Mesodermal cell (in vitro differentiated cells): ENCODE results near the gene ADCY7.

Experiments used
- H3K27ac ChIP-seq: 2 replicates; pipeline ENCODE4 v1.7.0; 2013; ENCODE audit warnings: mild to moderate bottlenecking, low read depth, low read length, moderate library complexity; ENCODE audit not compliant: severe bottlenecking
- H3K36me3 ChIP-seq: 2 replicates; pipeline ENCODE4 v1.7.1; 2013; ENCODE audit warnings: mild to moderate bottlenecking, low read length, moderate library complexity; ENCODE audit not compliant: control insufficient read depth, insufficient read depth
- H3K4me1 ChIP-seq: one replicate; pipeline ENCODE4 v1.7.1; 2013; ENCODE audit warnings: mild to moderate bottlenecking, low read length; ENCODE audit not compliant: insufficient read depth, control insufficient read depth, poor library complexity, severe bottlenecking
- H3K4me3 ChIP-seq: 2 replicates; pipeline ENCODE4 v1.7.0; 2013; ENCODE audit warnings: low read length, control low read depth, mild to moderate bottlenecking; ENCODE audit not compliant: insufficient read depth, poor library complexity, severe bottlenecking; ENCODE audit errors: extremely low read depth
- H3K9me3 ChIP-seq: 2 replicates; pipeline ENCODE4 v1.7.1; 2013; ENCODE audit warnings: mild to moderate bottlenecking, low read length, moderate library complexity; ENCODE audit not compliant: control insufficient read depth
- WGBS, 2 experiments: methylation state at CpG; one replicate each; pipeline ENCODE4 v1.1.5; 2013; ENCODE audit warnings: missing lambda C conversion rate in 2 of 2; ENCODE audit not compliant: insufficient coverage in 2 of 2; 5-methylcytosine and 5-hydroxymethylcytosine counted together

Gene ADCY7

GRCh38 chr16:50309156-50309526, 42.8 kb downstream of the ADCY7 start:
- 89 to 92% methylated on average over 11 of the region's 11 CpGs for whole genome bisulfite sequencing, 2 experiments

GRCh38 chr16:50309527-50310307, 43.4 kb downstream of the ADCY7 start:
- peaks cover 17% of the 10 kb centered on the region for H3K4me1 ChIP-seq

More at GRCh38 chr16:50309156-50309526, 42.8 kb downstream of the ADCY7 start:
- Histone ChIP-seq H3K9me3 (no peaks in the 10 kb centered on the region), H3K27ac (no peak overlapping the region), H3K4me3 (no peak overlapping the region), H3K4me1 (peaks cover 11% of the 10 kb centered on the region), H3K36me3 (peaks cover 20% of the 10 kb centered on the region)

GRCh38 chr16:50310308-50311133, 44.2 kb downstream of the ADCY7 start:
- H3K36me3 ChIP-seq = peaks cover 34% of the 10 kb centered on the region
- peaks cover 24% of the 10 kb centered on the region for H3K4me1 ChIP-seq
- no peaks in the 10 kb centered on the region for H3K9me3 ChIP-seq
- 89 to 90% methylated on average over 10 to 16 of the region's 18 CpGs for WGBS, 2 experiments
- no peak overlapping the region for H3K27ac ChIP-seq
- no peak overlapping the region for H3K4me3 ChIP-seq

More at GRCh38 chr16:50309527-50310307, 43.4 kb downstream of the ADCY7 start:
- H3K36me3 ChIP-seq = peaks cover 26% of the 10 kb centered on the region
- no peak overlapping the region for H3K4me3 ChIP-seq
- peak overlapping the region; percentile 16 for H3K27ac ChIP-seq
- 88 to 94% methylated on average over 13 to 14 of the region's 15 CpGs for WGBS, 2 experiments
- H3K9me3 ChIP-seq = no peaks in the 10 kb centered on the region

- Histone ChIP-seq H3K4me1 (peaks cover 28% of the 10 kb centered on the region), H3K27ac (no peak overlapping the region), H3K9me3 (no peaks in the 10 kb centered on the region), H3K36me3 (peaks cover 40% of the 10 kb centered on the region), H3K4me3 (no peak overlapping the region)
- 80 to 91% methylated on average over 3 of the region's 4 CpGs for WGBS, 2 experiments
These were observed 44.8 kb downstream of the ADCY7 start for GRCh38 chr16:50311134-50311528.

- peaks cover 36% of the 10 kb centered on the region for H3K4me1 ChIP-seq
- no peaks in the 10 kb centered on the region for H3K9me3 ChIP-seq
- no peak overlapping the region for H3K4me3 ChIP-seq
- 94 to 97% methylated on average over 20 to 21 of the region's 22 CpGs for WGBS, 2 experiments
- no peak overlapping the region for H3K27ac ChIP-seq
- H3K36me3 ChIP-seq = peaks cover 49% of the 10 kb centered on the region
These were observed 45.6 kb downstream of the ADCY7 start for GRCh38 chr16:50311891-50312501.

- no peak overlapping the region for H3K4me3 ChIP-seq
- WGBS, 2 experiments = 95% methylated on average over 27 to 30 of the region's 31 CpGs
- no peaks in the 10 kb centered on the region for H3K9me3 ChIP-seq
- H3K36me3 ChIP-seq = peaks cover 62% of the 10 kb centered on the region
- peaks cover 36% of the 10 kb centered on the region for H3K4me1 ChIP-seq
- H3K27ac ChIP-seq = peak overlapping the region; percentile 84
These were observed 47.5 kb downstream of the ADCY7 start for GRCh38 chr16:50313596-50314478.

- 94 to 97% methylated on average over 5 to 6 of the region's 8 CpGs for WGBS, 2 experiments
- H3K4me1 ChIP-seq = peaks cover 36% of the 10 kb centered on the region
- H3K36me3 ChIP-seq = peaks cover 64% of the 10 kb centered on the region
- H3K4me3 ChIP-seq = no peak overlapping the region
- no peaks in the 10 kb centered on the region for H3K9me3 ChIP-seq
- peak overlapping the region; percentile 84 for H3K27ac ChIP-seq
These were observed 48.3 kb downstream of the ADCY7 start for GRCh38 chr16:50314665-50315064.

- Histone ChIP-seq H3K4me3 (no peak overlapping the region), H3K27ac (peak overlapping the region; percentile 84), H3K36me3 (peaks cover 72% of the 10 kb centered on the region), H3K9me3 (no peaks in the 10 kb centered on the region), H3K4me1 (peaks cover 36% of the 10 kb centered on the region)
- WGBS, 2 experiments = 92 to 95% methylated on average over 14 to 15 of the region's 15 CpGs
These were observed 49.1 kb downstream of the ADCY7 start for GRCh38 chr16:50315346-50315997.

GRCh38 chr16:50316102-50316847, 49.9 kb downstream of the ADCY7 start:
- Histone ChIP-seq H3K36me3 (peaks cover 80% of the 10 kb centered on the region), H3K4me3 (no peak overlapping the region), H3K4me1 (peaks cover 36% of the 10 kb centered on the region), H3K27ac (peak overlapping the region; percentile 84), H3K9me3 (no peaks in the 10 kb centered on the region)
- WGBS, 2 experiments = 85 to 86% methylated on average over 9 to 12 of the region's 12 CpGs
